ENCODE results near the gene ESPNL. TPM values are rescaled to one million over a fixed set of nuclear protein-coding genes. Genes with fewer than 3 reads are reported as not detected.
"Not testable (repeated sequence)": the region's sequence is repeated elsewhere in the genome, so short reads cannot be mapped to it uniquely, and the experiment has no call there.

The ESPNL gene
- 5.5 TPM for polyA plus RNA-seq

- Mint-ChIP-seq H3K36me3 (no peaks in the 10 kb centered on the region), H3K27ac (peak within 1 kb of the TSS in 2 of 3 donors; percentile 52 to 97), H3K9me3 (no peaks in the 10 kb centered on the region), H3K4me3 (peak within 1 kb of the TSS in 3 of 4 donors; percentile 65 to 95 (median 93)), H3K27me3 (no peaks in the 10 kb centered on the region), H3K4me1 (peaks cover 11 to 15% (median 12%) of the 10 kb centered on the region in 3 donors)
These were observed at the start of gene ESPNL for GRCh38 chr2:238100049-238100820. Gene ESPNL, plus strand, starts transcription at chr2:238100340. Its CDS starts 80 bp downstream, at chr2:238100420.

GRCh38 chr2:238053191-238053776 is 46.9 kb upstream of the ESPNL start:
- H3K4me3 Mint-ChIP-seq: peak overlapping the region in 1 of 4 donors; percentile 63

GRCh38 chr2:238055841-238056240 is 44.3 kb upstream of the ESPNL start:
- H3K36me3 Mint-ChIP-seq: peaks cover 2% of the 10 kb centered on the region
- peaks cover 0 to 17% (median 13%) of the 10 kb centered on the region in 3 donors for H3K4me1 Mint-ChIP-seq
- peak overlapping the region in 1 of 4 donors; percentile 5 for H3K4me3 Mint-ChIP-seq
- no peak overlapping the region for H3K27ac Mint-ChIP-seq
- H3K27me3 Mint-ChIP-seq: peaks cover 10% of the 10 kb centered on the region
- H3K9me3 Mint-ChIP-seq: peaks cover 0 to 4% (median 2%) of the 10 kb centered on the region in 3 donors

More at GRCh38 chr2:238053191-238053776, 46.9 kb upstream of the ESPNL start:
- Mint-ChIP-seq H3K36me3 (no peaks in the 10 kb centered on the region), H3K27me3 (peaks cover 10% of the 10 kb centered on the region), H3K9me3 (peaks cover 2 to 9% (median 5%) of the 10 kb centered on the region in 3 donors), H3K27ac (no peak overlapping the region), H3K4me1 (peaks cover 0 to 3% (median 2%) of the 10 kb centered on the region in 3 donors)

GRCh38 chr2:238057696-238058575 is 42.2 kb upstream of the ESPNL start:
- peak overlapping the region in 1 of 4 donors; percentile 81 for H3K4me3 Mint-ChIP-seq
- not testable (repeated sequence) for H3K36me3 Mint-ChIP-seq, H3K9me3 Mint-ChIP-seq, H3K27ac Mint-ChIP-seq
- H3K27me3 Mint-ChIP-seq: peaks cover 10% of the 10 kb centered on the region
- peaks cover 15 to 22% (median 20%) of the 10 kb centered on the region in 3 donors for H3K4me1 Mint-ChIP-seq

GRCh38 chr2:238059505-238059904 is 40.6 kb upstream of the ESPNL start:
- H3K27me3 Mint-ChIP-seq: peaks cover 10% of the 10 kb centered on the region
- H3K4me3 Mint-ChIP-seq: peak overlapping the region; percentile 81 to 98 (median 91)
- peaks cover 7% of the 10 kb centered on the region for H3K36me3 Mint-ChIP-seq
- peak overlapping the region in 2 of 3 donors; percentile 3 to 25 for H3K27ac Mint-ChIP-seq
- H3K4me1 Mint-ChIP-seq: peaks cover 16 to 24% (median 20%) of the 10 kb centered on the region in 3 donors
- peaks cover 0 to 4% (median 2%) of the 10 kb centered on the region in 3 donors for H3K9me3 Mint-ChIP-seq

- Mint-ChIP-seq H3K9me3 (peaks cover 0 to 4% (median 2%) of the 10 kb centered on the region in 3 donors), H3K4me3 (peak overlapping the region; percentile 81 to 98 (median 91)), H3K27ac (peak overlapping the region in 2 of 3 donors; percentile 25 to 70), H3K27me3 (peaks cover 10% of the 10 kb centered on the region), H3K4me1 (peaks cover 16 to 24% (median 20%) of the 10 kb centered on the region in 3 donors), H3K36me3 (peaks cover 10% of the 10 kb centered on the region)
These were observed 40.0 kb upstream of the ESPNL start for GRCh38 chr2:238060096-238060541.

- peaks cover 10% of the 10 kb centered on the region for H3K27me3 Mint-ChIP-seq
- peaks cover 16 to 24% (median 20%) of the 10 kb centered on the region in 3 donors for H3K4me1 Mint-ChIP-seq
- peaks cover 10% of the 10 kb centered on the region for H3K36me3 Mint-ChIP-seq
- H3K27ac Mint-ChIP-seq: peak within 1 kb of the TSS; percentile 70 to 85 (median 85)
- H3K4me3 Mint-ChIP-seq: peak within 1 kb of the TSS; percentile 81 to 98 (median 91)
- peaks cover 0 to 4% (median 2%) of the 10 kb centered on the region in 3 donors for H3K9me3 Mint-ChIP-seq
These were observed 39.4 kb upstream of the ESPNL start, which contains the start of gene SCLY for GRCh38 chr2:238060542-238061314. Gene SCLY, plus strand, starts transcription at chr2:238061001. Its CDS starts 54 bp downstream, at chr2:238061055.

GRCh38 chr2:238061315-238062202 is 38.6 kb upstream of the ESPNL start:
- Mint-ChIP-seq H3K9me3 (no peaks in the 10 kb centered on the region), H3K27me3 (peaks cover 8% of the 10 kb centered on the region), H3K4me1 (peaks cover 16 to 22% (median 18%) of the 10 kb centered on the region in 3 donors), H3K36me3 (peaks cover 10% of the 10 kb centered on the region), H3K27ac (peak overlapping the region; percentile 53 to 85 (median 85)), H3K4me3 (peak overlapping the region; percentile 81 to 98 (median 91))

- Mint-ChIP-seq H3K9me3 (no peaks in the 10 kb centered on the region), H3K27ac (no peak overlapping the region), H3K27me3 (no peaks in the 10 kb centered on the region), H3K4me3 (no peak overlapping the region), H3K36me3 (peaks cover 10% of the 10 kb centered on the region), H3K4me1 (peaks cover 16 to 20% (median 20%) of the 10 kb centered on the region in 3 donors)
These were observed 36.5 kb upstream of the ESPNL start for GRCh38 chr2:238063414-238064189.

GRCh38 chr2:238064376-238064775 is 35.8 kb upstream of the ESPNL start:
- H3K4me3 Mint-ChIP-seq: no peak overlapping the region
- H3K9me3 Mint-ChIP-seq: no peaks in the 10 kb centered on the region
- peaks cover 9% of the 10 kb centered on the region for H3K36me3 Mint-ChIP-seq
- no peak overlapping the region for H3K27ac Mint-ChIP-seq
- H3K4me1 Mint-ChIP-seq: peaks cover 15 to 22% (median 16%) of the 10 kb centered on the region in 3 donors
- no peaks in the 10 kb centered on the region for H3K27me3 Mint-ChIP-seq

- peak overlapping the region in 1 of 4 donors; percentile 46 for H3K4me3 Mint-ChIP-seq
- peaks cover 11% of the 10 kb centered on the region for H3K36me3 Mint-ChIP-seq
These were observed 34.9 kb upstream of the ESPNL start for GRCh38 chr2:238065071-238065846.

GRCh38 chr2:238066218-238066617 is 33.9 kb upstream of the ESPNL start:
- peaks cover 11% of the 10 kb centered on the region for H3K36me3 Mint-ChIP-seq
- no peaks in the 10 kb centered on the region for H3K27me3 Mint-ChIP-seq
- no peaks in the 10 kb centered on the region for H3K9me3 Mint-ChIP-seq
- H3K4me1 Mint-ChIP-seq: peaks cover 8 to 19% (median 15%) of the 10 kb centered on the region in 3 donors
- H3K27ac Mint-ChIP-seq: no peak overlapping the region
- H3K4me3 Mint-ChIP-seq: no peak overlapping the region

More at GRCh38 chr2:238065071-238065846, 34.9 kb upstream of the ESPNL start:
- Mint-ChIP-seq H3K27ac (no peak overlapping the region), H3K9me3 (no peaks in the 10 kb centered on the region), H3K27me3 (no peaks in the 10 kb centered on the region), H3K4me1 (peaks cover 8 to 19% (median 16%) of the 10 kb centered on the region in 3 donors)
